Activated CD4-positive, CD25-positive, alpha-beta regulatory T cell (primary cell): Measurements from ENCODE around the gene CYP19A1.
"Not testable (repeated sequence)": the region's sequence is repeated elsewhere in the genome, so short reads cannot be mapped to it uniquely, and the experiment has no call there.

ENCODE experiments used
- DNase-seq, 4 experiments: peaks; one replicate each; lab custom pipeline; 2025; lab: John Stamatoyannopoulos, UW

The CYP19A1 gene

DNA sequence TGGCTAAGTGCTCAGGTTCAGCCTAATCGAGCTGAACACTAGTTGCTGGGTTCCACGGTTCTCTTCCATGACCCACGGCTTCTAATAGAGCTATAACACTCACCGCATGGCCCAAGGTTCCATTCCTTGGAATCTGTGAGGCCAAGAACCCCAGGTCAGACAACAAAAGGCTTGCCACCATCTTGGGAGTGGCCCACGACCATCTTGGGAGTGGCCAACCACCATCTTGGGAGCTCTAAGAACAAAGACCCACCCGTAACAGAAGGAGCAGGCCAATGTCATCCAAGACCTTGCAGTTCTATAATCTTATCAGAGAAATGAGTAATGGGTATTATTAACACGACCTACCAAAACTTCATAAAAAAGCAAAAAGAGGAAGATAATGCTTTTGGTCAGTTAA is 77.3 kb downstream of the CYP19A1 start:
- DNase-seq: not testable (repeated sequence)

GRCh38 chr15:51260202-51260601 is 78.2 kb downstream of the CYP19A1 start:
- DNase-seq: no peak

- no peak for DNase-seq
Measured at GRCh38 chr15:51255533-51255932, 82.9 kb downstream of the CYP19A1 start.

- no peak for DNase-seq
Measured at GRCh38 chr15:51253366-51253765, 85.0 kb downstream of the CYP19A1 start.

GRCh38 chr15:51252671-51253070 is 85.7 kb downstream of the CYP19A1 start:
- no peak for DNase-seq

DNA sequence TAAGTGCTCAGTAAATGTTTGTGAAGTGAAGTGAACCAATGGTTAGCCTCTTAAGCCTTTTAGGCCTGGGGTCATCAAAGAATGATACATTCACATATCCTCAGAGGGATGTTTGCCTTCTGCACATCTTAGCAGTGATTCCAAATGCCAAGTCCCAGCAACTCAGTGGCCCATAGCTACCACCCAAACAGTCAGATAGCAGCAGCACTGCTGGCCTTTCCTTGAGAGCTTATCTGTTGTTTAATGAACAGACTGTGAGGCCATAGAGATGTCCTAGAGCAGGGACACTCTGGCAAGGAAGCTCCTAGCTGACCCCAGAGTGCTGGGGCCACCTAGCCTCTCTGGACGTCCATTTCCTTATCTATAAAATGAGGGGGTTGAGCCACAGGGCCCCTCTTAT is 86.8 kb downstream of the CYP19A1 start:
- DNase-seq: no peak

GRCh38 chr15:51250217-51251011 is 88.0 kb downstream of the CYP19A1 start:
- DNase-seq: no peak

DNA sequence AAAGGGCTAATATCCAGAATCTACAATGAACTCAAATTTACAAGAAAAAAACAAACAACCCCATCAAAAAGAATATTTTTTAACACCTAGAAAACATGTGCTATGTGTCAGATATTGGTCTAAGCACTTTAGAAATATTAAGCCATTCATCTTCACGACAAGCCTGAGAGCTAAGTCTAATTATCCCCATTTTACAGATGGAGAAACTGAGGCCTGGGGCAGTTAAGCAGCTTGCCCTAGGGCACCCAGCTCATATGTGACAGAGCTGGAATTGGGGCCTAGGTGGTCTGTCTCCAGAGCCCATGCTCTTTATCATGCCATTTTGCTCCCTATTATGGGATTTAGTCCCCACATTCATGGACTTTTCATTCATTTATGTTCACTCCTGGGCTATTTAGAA is 92.8 kb downstream of the CYP19A1 start:
- DNase-seq: no peak

DNA sequence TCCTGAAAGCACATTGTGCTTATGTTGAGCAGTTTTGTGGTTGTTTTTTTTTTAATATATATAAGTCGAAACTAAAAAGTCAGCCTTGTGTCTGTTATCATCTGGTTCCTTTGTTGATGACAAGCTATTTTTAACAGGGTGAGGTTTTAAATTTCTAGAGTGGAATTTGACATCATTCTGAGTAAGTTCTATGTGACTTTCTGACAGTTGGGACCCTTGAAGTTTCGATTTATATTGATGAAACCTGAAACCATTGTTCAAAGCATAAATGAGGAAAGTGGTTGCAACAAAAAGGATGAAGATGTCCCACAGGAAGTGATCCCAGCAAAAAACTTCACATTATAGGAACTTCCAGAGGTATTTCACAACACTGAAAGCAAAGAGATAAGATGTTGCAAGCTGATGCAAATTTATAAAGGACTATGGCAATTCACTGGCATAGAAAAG is 94.0 kb downstream of the CYP19A1 start:
- DNase-seq: no peak

DNA sequence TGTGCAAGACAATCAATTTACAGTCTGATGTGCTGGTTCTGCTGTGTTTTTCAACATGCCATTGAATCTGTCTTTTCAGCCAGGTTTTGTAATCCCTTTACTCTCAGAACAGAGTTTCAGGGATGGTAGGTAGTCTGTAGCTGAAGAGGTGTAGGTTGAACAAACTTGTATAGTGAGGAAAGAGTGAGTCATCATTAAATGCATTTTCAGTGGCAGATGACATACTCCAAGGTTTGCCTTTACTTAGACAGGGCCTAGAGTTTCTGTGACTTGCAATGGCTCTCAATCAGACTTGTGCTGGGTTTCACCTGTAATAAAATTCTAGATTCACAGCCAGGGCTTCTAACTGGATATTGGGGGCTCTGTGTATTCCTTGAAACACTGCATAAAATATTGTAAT is 94.6 kb downstream of the CYP19A1 start:
- DNase-seq: no peak

- DNase-seq: no peak
Measured at GRCh38 chr15:51240066-51240465, 98.3 kb downstream of the CYP19A1 start.

DNA sequence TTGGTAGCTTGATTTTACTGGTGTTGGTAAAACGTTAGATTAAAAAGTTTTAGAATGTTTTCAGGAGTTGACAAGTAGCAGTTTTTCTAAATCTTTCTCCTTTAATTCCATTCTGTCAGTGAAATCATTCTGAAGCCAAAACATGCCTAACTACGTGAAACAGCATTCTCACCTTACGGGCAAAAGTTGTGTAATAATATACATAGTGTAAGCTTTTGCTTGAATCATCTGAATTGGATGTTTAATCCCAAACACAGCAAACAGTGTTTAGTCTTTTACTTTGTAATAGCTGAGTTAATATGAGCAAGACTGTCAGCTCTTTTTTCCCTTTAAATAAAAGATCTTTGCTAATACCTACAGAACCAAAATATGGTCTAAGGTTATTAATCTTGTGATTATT is 100.6 kb downstream of the CYP19A1 start:
- no peak for DNase-seq

DNA sequence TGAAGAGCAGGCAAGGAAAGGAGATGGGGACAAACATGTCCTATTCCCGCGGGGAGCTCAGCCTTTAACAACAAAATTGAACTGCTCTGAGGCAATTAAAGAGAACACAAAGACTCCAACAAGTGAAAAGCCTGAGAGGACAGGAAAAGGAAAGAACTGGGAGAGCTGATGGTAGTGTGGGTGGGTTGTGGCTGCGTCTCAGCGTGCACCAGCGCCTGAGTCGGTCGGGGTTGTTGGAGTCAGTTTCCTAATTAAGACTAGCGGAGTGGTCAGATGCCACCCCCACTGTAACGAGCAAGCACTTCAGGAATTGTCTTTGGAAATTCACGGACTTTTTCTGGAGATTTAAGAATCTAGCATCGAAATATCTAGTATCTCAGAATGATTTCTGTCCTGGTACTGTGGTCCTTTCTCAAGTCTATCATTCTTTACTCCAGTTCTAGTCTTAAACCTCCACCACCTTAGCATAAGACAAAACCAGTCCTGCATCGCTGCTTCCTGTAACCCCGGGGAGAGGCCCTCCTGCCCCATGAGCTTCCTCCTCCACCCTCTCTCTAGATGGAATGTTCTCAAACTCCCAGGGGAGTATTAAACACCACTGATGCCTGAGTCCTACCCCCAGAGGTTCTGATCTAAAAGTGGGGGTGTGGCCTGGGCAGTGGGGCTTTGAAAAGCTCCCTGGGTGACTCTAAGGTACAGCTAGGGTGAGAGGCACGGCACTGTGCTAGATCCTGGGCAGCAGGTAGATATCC is 104.0 kb downstream of the CYP19A1 start:
- DNase-seq: no peak

GRCh38 chr15:51232581-51232980 is 105.8 kb downstream of the CYP19A1 start:
- DNase-seq: no peak

DNA sequence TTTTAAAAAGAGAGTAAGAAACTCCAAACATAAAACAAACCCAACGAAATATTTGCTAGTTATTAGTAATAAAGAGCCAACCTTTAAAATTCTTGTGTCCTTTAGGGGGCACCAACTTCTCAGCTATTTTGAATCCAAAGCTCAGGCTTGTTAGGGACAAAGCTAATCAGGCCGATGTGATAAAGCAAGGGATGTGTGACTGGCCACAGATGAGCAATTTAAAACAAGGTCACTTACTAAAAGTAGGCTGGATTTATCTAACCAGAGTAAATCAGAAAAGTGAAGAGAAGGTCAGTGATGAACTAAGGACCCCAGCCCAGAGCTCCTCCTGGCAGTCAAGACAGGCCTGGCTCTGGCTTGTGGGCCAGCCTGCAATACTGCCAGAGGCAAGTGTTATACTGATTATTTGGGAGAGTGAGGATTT is 108.5 kb downstream of the CYP19A1 start:
- DNase-seq: no peak

DNA sequence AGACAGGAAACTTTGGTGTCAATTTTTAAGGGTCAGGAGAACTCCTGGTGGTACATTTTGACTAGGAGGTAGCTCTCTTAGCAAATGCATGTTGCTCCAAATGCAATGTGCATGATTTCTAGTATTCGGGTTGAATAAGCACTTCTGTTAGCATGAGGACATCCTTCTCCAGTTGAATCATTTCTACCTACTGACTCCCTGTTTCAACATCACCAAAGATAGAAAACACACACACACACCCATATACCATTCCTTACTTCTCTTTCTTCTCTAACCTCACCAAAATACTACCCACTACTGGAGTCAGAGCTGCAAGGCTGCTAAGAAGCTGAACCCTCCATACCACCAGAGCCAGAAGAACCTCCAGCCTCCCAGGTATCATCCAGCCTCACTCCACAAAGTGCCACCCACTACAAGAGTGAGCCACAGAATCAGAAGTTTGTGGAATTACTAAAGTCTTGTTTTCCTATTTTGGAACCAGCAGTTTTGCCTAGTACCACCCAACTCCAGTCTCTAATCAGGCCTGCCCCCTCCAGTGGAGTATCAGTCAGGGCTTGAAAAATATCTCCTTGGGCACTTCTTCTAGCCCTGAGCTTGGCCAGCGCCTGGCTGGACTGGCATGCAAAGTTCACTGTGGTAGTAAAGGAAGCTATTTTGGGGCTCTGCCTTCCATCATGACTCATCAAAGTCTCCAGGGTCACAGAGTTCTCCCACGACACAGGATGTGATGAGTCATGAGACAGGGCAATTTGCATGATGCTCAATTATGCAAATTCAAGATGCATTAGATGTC is 110.3 kb downstream of the CYP19A1 start:
- DNase-seq: no peak

- DNase-seq: no peak
Measured at GRCh38 chr15:51226576-51227210, 111.7 kb downstream of the CYP19A1 start.

- DNase-seq: no peak
Measured at GRCh38 chr15:51224428-51224827, 114.0 kb downstream of the CYP19A1 start.

DNA sequence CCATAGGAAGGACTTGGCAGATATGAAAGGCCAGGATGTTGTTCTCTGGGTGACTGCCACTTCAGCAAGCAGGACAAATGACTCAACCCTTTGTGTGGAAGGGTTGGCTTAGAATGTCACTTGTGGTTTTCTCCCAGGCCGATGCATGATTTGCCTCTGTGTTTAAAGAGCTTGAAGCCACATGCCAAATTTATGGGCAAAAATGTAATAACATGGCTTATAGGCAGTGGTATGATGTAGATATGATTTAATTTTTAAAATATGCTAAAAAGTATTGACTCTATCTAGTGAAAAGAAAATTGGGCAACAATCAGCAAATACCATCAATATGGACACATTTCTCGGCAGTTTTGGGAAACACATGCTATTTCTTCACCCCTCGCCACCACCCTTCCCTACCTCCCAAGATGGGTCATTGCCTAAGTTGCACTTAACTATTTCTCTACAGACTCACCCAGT is 114.6 kb downstream of the CYP19A1 start:
- DNase-seq: no peak

GRCh38 chr15:51218299-51218938 is 120.0 kb downstream of the CYP19A1 start:
- no peak for DNase-seq

- no peak for DNase-seq
Measured at GRCh38 chr15:51212909-51213308, 125.5 kb downstream of the CYP19A1 start.
